AG04449 (cell line): ENCODE results near the gene DIAPH3.

Source experiments
- CTCF ChIA-PET: fragments of 350-600 bp; formaldehyde crosslinking; extraction: SDS; loops from one replicate; lab custom pipeline; 2021; ENCODE audit warnings: antibody characterized with exemption; lab: Yijun Ruan, JAX
- POLR2A ChIA-PET: fragments of 400-600, 350-600 bp; formaldehyde crosslinking; extraction: SDS; loops from one replicate; lab custom pipeline; 2020; ENCODE audit warnings: antibody characterized with exemption, inconsistent platforms; lab: Yijun Ruan, JAX
- DNase-seq: peaks from one replicate; pipeline ENCODE4 v3.0.0-alpha.2; 2010; ENCODE audit warnings: low read depth, low spot score
- H3K4me3 ChIP-seq: 2 replicates; pipeline ENCODE4 v1.5.1; 2011; ENCODE audit warnings: low read depth, mild to moderate bottlenecking, control low read depth, low read length
- CTCF ChIP-seq: IDR thresholded peaks from one replicate; pipeline ENCODE4 v1.5.1; 2011; ENCODE audit warnings: mild to moderate bottlenecking, moderate library complexity, low read length, control low read depth, inconsistent platforms; ENCODE audit not compliant: insufficient read depth; ENCODE audit errors: missing control alignments

The DIAPH3 gene

GRCh38 chr13:60078226-60078625, 85.5 kb downstream of the DIAPH3 start:
- ChIA-PET CTCF (no interaction called here), POLR2A (no interaction called here)
- no peak overlapping the region for H3K4me3 ChIP-seq
- DNase-seq, result no peak
- TF ChIP-seq CTCF, result no peak

- CTCF ChIA-PET, result interaction anchor here (0.7 kb wide), 1 partner anchor 21 kb away, joined by 3 read pairs; no protein-coding TSS in a partner anchor
- H3K4me3 ChIP-seq, result no peak overlapping the region
- POLR2A ChIA-PET, result no interaction called here
- no peak for TF ChIP-seq CTCF
- DNase-seq, result no peak
Measured at GRCh38 chr13:60075850-60076249, 87.9 kb downstream of the DIAPH3 start.

- POLR2A ChIA-PET, result no interaction called here
- DNase-seq, result no peak
- no peak overlapping the region for H3K4me3 ChIP-seq
- CTCF ChIA-PET, result interaction anchor here (1.2 kb wide), 1 partner anchor 9 kb away, joined by 3 read pairs; no protein-coding TSS in a partner anchor
- TF ChIP-seq CTCF, result no peak
Measured at GRCh38 chr13:60074397-60074796, 89.3 kb downstream of the DIAPH3 start.

- POLR2A ChIA-PET, result no interaction called here
- DNase-seq, result no peak
- TF ChIP-seq CTCF, result no peak
- H3K4me3 ChIP-seq, result no peak overlapping the region
- CTCF ChIA-PET, result no interaction called here
Measured at GRCh38 chr13:60066226-60066625, 97.5 kb downstream of the DIAPH3 start.

- no peak for DNase-seq
- TF ChIP-seq CTCF, result no peak
- H3K4me3 ChIP-seq, result no peak overlapping the region
- POLR2A ChIA-PET, result no interaction called here
- CTCF ChIA-PET, result no interaction called here
Measured at GRCh38 chr13:60062502-60062901, 101.2 kb downstream of the DIAPH3 start.

GRCh38 chr13:60061737-60062136, 102.0 kb downstream of the DIAPH3 start:
- no peak for DNase-seq
- ChIA-PET POLR2A (no interaction called here), CTCF (no interaction called here)
- TF ChIP-seq CTCF, result no peak
- no peak overlapping the region for H3K4me3 ChIP-seq
